Endothelial cell (in vitro differentiated cells): ENCODE measurements around the gene CCDC167. TPM values are rescaled to one million over a fixed set of nuclear protein-coding genes. Genes with fewer than 3 reads are reported as not detected.

ENCODE experiments used
- DNase-seq: peaks from one replicate; pipeline ENCODE4 v3.0.0; 2021; ENCODE audit warnings: low spot score
- H3K27ac Mint-ChIP-seq: one replicate; pipeline ENCODE4 v1.8.0; 2021; ENCODE audit warnings: mixed read lengths, inconsistent platforms; ENCODE audit not compliant: unreplicated experiment
- H3K27me3 Mint-ChIP-seq: one replicate; pipeline ENCODE4 v1.8.0; 2021; ENCODE audit warnings: mild to moderate bottlenecking, moderate library complexity, mixed read lengths, inconsistent platforms; ENCODE audit not compliant: unreplicated experiment
- H3K36me3 Mint-ChIP-seq: one replicate; pipeline ENCODE4 v1.8.0; 2021; ENCODE audit warnings: mild to moderate bottlenecking, low read depth, mixed read lengths, inconsistent platforms; ENCODE audit not compliant: unreplicated experiment
- H3K4me1 Mint-ChIP-seq: one replicate; pipeline ENCODE4 v1.8.0; 2021; ENCODE audit warnings: mild to moderate bottlenecking, mixed read lengths, inconsistent platforms; ENCODE audit not compliant: unreplicated experiment
- H3K4me3 Mint-ChIP-seq: one replicate; pipeline ENCODE4 v1.8.0; 2021; ENCODE audit warnings: mild to moderate bottlenecking, mixed read lengths, inconsistent platforms; ENCODE audit not compliant: unreplicated experiment
- H3K9me3 Mint-ChIP-seq: one replicate; pipeline ENCODE4 v1.8.0; 2021; ENCODE audit warnings: mixed read lengths, inconsistent platforms; ENCODE audit not compliant: unreplicated experiment
- total RNA-seq: library from RNA; stranded (reverse); fragmentation: NEBNext Ultra II Directional; extraction: Animal tissue kit (Norgen Biotek cat#: 25700); gene quantifications from one replicate; pipeline ENCODE4 v1.2.1, GENCODE V29; 2021; ENCODE audit not compliant: unreplicated experiment
- TF ChIP-seq, protein P1 (sequence below): fragments of 200-600 bp; sonication (generic); IDR thresholded peaks from one replicate; pipeline ENCODE4 v1.5.0; 2021; ENCODE audit warnings: antibody characterized with exemption; ENCODE audit not compliant: unreplicated experiment

The CCDC167 gene
- total RNA-seq, 1 donor from 2014 or later: 38.0 TPM

DNA sequence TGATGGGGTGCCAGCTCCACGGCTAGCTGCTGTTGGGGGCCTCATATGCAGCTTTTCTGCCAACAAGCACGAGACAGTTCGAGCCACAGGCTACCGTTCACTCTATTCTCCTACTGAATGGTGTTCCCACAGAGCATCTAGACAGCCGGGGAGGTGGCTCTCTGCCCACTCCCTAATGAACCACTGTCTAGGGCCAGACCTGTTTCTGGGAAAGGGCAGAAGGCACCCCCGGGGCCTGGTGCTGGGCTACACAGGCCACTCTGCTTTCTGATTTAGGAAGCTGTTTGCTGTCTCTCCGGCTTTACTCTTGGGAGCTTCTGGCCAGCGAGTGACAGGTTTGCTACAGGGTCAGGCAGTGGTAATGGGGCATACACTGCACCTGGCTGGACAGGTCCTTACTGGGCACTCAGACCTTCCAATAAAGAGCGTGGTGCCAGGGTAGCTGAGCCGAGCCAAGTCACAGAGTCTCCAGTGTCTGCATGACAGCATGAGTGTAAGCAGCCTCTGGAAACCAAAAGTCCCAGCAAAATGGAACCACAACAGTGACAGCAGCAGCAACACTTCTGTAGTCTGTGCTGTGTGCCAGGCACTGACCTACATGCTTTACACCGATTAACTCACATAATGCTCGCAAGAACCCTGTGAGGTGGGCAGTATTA, 8.4 kb downstream of the CCDC167 start:
- no peak overlapping the region for H3K4me3 Mint-ChIP-seq
- peaks cover 4% of the 10 kb centered on the region for H3K4me1 Mint-ChIP-seq
- no peaks in the 10 kb centered on the region for H3K9me3 Mint-ChIP-seq
- TF ChIP-seq, protein P1, sequence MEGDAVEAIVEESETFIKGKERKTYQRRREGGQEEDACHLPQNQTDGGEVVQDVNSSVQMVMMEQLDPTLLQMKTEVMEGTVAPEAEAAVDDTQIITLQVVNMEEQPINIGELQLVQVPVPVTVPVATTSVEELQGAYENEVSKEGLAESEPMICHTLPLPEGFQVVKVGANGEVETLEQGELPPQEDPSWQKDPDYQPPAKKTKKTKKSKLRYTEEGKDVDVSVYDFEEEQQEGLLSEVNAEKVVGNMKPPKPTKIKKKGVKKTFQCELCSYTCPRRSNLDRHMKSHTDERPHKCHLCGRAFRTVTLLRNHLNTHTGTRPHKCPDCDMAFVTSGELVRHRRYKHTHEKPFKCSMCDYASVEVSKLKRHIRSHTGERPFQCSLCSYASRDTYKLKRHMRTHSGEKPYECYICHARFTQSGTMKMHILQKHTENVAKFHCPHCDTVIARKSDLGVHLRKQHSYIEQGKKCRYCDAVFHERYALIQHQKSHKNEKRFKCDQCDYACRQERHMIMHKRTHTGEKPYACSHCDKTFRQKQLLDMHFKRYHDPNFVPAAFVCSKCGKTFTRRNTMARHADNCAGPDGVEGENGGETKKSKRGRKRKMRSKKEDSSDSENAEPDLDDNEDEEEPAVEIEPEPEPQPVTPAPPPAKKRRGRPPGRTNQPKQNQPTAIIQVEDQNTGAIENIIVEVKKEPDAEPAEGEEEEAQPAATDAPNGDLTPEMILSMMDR: no peak
- H3K36me3 Mint-ChIP-seq: peaks cover 7% of the 10 kb centered on the region
- H3K27ac Mint-ChIP-seq: no peak overlapping the region
- DNase-seq: no peak
- peaks cover 2% of the 10 kb centered on the region for H3K27me3 Mint-ChIP-seq

DNA sequence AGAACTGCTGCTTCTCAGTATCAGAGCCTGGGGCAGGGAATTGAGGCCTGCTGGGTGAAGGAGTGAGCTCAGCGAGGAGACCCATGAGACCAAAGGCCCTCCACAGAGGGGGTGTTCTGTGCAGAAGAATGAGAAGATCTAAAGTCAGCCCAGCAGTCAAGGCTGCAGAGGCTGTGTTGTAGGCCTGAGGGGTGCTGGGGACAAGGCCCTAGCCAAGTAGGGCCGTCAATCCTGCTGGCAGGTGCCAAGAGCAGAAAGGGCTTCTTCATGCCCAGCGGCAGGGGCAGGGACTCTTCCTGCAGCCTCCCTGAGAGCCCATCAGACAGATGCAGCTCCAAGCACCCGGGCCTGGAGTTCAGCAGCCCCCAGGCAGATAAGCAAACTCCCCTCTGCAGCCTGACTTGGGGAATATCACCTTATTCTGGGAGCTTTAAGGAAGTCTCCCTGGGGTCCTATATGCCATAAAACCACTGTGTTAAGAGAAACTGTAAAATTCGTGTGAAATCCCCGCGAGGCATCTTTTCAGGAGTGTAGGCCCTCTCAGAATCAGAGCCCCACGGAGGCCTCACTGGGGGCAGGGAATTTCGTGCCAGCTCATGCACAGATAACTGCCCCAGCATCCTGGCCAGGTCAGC, 9.0 kb downstream of the CCDC167 start:
- Mint-ChIP-seq H3K27ac (no peak overlapping the region), H3K27me3 (peaks cover 2% of the 10 kb centered on the region), H3K9me3 (no peaks in the 10 kb centered on the region), H3K4me3 (no peak overlapping the region), H3K4me1 (peaks cover 4% of the 10 kb centered on the region), H3K36me3 (peaks cover 7% of the 10 kb centered on the region)
- DNase-seq: no peak
- TF ChIP-seq, protein P1: no peak

DNA sequence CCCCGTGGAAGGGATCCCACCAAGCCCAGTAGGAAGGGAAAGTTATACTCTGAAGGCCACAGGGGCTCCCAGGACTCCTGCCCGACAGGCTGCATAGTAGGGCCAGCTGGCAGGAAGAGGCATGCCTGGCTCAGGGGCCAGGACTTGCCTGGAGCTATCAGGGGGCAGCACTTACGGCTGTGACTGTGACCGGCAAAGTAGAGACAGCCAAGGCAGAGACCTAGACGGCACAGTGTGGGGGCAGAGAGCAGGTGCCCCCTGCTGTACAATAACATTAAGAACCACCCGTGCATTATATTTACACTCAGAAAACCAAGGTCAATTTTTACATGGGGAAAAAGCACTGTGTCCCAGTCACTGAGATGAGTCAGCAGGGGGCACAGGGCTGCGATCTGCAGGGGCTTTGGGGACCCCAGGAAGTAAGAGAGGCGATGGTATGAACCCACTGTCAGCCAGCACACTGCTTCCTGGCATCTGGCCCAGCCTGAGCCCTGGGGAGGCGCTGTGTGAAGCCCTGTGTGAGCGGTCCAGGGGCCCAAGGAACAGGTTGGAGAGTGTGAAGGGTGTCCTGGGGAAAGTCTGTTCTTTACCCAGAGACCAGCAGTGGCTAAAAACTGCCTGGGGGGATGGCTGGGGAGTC, 9.9 kb downstream of the CCDC167 start:
- DNase-seq: no peak
- Mint-ChIP-seq H3K27me3 (peaks cover 2% of the 10 kb centered on the region), H3K27ac (no peak overlapping the region), H3K9me3 (no peaks in the 10 kb centered on the region), H3K4me3 (no peak overlapping the region), H3K4me1 (peaks cover 4% of the 10 kb centered on the region), H3K36me3 (peaks cover 7% of the 10 kb centered on the region)
- TF ChIP-seq, protein P1: no peak

DNA sequence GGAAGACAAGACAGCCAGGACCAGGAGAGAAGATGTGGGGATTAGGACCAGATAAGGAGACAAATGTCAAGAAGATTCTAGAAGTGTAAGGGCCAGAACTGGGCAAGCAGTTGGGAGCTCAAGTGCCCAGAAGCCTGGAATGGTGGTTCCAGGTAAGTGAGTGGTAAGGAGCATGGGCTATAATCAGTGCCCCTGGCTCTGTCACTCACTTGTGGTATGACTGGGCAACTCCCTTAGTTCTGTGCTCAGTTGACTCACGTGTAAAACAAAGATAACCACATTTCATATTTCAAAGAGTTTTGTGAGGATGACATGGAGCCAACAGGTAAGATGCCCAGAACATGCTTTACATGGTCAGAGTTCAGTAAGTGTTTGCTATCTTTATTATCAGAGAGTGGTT, 11.2 kb downstream of the CCDC167 start:
- DNase-seq: no peak
- H3K4me3 Mint-ChIP-seq: no peak overlapping the region
- TF ChIP-seq, protein P1: no peak
- no peaks in the 10 kb centered on the region for H3K9me3 Mint-ChIP-seq
- H3K36me3 Mint-ChIP-seq: peaks cover 7% of the 10 kb centered on the region
- H3K27me3 Mint-ChIP-seq: peaks cover 2% of the 10 kb centered on the region
- peaks cover 4% of the 10 kb centered on the region for H3K4me1 Mint-ChIP-seq
- H3K27ac Mint-ChIP-seq: no peak overlapping the region
